LNCAP (cell line): ENCODE measurements around the gene AIG1.

Experiments used
- TF ChIP-seq, protein P1 (sequence below): fragments of 450-650 bp; IDR thresholded peaks from 2 replicates; pipeline ENCODE4 v1.5.1; 2017; ENCODE audit warnings: mild to moderate bottlenecking

The AIG1 gene

DNA sequence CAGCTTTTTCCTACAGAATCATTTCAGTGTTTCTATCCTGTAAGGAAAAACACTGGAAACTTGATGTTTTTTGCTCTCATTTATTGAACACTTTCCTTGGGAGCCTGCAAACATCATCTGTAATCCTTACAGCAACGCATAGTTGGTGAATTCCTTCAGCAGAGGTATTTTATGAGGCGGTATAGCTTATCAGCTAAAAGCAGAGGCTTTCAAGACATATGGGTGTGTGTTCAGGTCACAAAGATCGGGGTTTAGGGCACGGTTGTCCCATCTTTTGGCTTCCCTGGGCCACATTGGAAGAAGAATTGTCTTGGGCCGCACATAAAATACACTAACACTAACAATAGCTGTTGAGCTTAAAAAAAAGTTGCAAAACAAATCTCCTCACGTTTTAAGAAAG is 185.0 kb downstream of the AIG1 start:
- TF ChIP-seq, protein P1, sequence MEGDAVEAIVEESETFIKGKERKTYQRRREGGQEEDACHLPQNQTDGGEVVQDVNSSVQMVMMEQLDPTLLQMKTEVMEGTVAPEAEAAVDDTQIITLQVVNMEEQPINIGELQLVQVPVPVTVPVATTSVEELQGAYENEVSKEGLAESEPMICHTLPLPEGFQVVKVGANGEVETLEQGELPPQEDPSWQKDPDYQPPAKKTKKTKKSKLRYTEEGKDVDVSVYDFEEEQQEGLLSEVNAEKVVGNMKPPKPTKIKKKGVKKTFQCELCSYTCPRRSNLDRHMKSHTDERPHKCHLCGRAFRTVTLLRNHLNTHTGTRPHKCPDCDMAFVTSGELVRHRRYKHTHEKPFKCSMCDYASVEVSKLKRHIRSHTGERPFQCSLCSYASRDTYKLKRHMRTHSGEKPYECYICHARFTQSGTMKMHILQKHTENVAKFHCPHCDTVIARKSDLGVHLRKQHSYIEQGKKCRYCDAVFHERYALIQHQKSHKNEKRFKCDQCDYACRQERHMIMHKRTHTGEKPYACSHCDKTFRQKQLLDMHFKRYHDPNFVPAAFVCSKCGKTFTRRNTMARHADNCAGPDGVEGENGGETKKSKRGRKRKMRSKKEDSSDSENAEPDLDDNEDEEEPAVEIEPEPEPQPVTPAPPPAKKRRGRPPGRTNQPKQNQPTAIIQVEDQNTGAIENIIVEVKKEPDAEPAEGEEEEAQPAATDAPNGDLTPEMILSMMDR, result no peak

DNA sequence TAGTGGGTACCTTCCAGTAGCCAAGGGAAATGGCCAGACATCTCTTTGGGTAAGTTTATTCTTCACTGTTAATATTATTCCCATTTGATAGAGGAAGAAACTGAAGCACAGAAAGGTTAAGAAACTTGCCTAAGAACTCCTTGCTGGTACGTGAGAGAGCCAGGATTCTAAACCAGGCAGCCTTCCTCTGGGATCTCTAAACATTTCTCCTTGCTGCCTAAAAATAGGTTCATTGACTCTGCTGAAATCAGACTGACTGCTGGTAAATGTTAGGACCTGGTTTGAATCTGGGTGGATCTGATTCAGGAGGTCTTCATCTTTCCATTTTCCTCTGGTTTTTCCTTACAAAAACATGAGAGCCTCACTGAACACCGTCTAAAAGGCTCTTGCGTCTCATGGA is 186.9 kb downstream of the AIG1 start:
- TF ChIP-seq, protein P1, result no peak

DNA sequence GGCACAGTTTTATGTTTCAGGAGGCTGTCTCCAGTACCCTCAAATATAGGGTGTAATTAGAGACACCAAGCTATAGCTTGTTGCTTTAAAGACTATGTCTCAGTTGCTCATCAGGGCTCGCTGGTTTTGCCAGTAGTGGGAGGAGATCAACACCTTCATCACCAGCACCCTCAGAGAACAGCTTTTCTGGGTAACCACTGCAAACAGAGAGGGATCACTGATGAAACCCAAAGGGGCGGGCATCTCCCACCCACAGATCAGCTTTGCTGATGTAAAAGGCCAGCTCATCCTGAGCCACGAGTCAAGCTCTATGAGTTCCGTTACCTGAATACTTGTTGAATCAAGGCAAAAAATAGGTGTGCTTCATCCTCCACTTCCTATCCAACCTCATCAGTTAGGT is 187.7 kb downstream of the AIG1 start:
- TF ChIP-seq, protein P1, result no peak

DNA sequence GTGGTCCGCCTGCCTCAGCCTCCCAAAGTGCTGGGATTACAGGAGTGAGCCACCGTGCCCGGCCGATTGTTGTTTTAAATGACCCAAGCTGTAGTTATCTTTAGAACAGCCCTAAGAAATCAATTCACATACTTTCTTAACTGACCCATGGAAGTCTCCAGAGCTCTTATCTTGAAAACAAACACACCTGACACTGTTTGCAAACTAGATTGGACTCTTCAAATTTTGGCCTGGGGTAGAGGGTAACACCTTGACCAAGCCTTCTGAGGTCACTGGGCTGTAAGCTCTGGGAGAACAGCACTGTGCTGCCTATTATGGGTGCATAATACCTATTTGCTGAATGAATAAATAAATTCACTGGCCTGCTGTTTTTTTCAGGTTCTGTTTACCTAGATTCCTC is 190.6 kb downstream of the AIG1 start:
- TF ChIP-seq, protein P1, result no peak

DNA sequence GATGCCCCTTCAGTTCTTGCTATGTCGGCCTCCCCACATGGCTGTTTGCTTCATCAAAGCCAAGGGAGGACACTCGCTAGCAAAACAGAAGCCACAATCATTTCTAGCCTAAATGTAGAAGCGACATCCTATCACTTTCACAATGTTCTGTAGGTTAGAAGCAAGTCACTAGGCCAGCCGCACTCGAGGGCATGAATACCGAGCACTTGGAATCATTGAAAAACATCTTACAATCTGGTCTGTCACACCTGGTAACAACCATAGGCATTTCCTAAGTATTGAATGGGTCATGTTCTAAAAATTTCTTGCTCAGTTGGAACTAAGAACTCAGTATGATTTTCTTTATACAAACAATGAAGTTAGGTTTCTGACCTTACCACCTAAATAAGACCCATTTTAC is 192.3 kb downstream of the AIG1 start:
- TF ChIP-seq, protein P1, result no peak

DNA sequence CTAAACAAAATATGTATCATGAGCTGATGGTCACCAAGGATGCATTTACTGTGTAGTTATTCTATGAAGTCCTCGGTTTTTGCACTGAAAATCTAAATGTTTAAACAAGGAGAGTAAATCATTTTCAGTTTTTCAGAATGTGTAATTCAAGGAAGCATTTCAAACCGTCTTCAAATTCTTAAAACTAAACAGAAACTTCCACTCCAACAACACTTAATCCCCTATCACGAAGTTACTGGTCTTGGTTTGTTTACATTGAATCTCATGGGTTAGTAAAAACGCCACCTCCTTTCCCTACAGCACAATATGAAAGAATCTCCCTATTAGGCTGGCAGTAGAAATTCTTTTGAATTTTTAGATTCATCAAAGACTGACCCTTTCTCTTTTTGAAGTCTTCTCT is 192.9 kb downstream of the AIG1 start:
- TF ChIP-seq, protein P1, result no peak

DNA sequence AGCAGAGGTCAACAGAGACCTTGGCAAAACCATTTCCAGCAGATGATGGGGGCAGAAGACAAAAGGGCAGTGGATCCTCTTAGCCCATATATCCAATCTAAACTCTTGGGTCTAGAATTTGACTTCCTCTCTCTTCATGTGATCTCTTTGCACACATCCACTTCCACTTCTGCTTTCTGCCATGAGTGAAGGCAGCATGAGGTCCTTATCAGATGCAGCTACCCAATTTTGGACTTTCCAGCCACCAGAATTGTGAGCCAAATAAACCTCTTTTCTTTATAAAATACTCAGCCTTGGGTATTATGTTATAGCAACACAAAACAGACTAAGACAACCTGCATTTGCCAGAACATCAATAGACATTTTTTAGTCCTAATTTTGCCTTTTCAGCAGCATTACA is 198.3 kb downstream of the AIG1 start:
- TF ChIP-seq, protein P1, result no peak

DNA sequence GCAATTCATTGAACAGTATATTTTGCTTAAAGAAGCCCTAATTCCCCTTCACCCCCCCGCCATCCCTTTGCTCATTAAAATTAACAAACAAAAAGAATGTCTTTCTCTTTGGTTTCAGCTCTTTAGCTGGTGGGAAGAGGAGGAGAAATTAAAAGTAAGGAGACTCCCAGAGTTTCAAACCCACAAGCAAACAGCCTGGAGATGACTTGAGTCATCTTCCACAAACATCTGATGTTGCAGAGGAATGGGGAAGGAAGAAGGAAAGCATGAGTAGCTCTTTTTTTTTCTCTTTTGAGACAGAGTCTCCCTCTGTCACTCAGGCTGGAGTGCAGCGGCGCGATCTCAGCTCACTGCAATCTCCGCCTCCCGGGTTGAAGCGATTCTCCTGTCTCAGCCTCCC is 200.2 kb downstream of the AIG1 start:
- TF ChIP-seq, protein P1, result no peak
